Measurements from ENCODE around the gene EXOC1. TPM values are rescaled to one million over a fixed set of nuclear protein-coding genes. Genes with fewer than 3 reads are reported as not detected.
A peak's percentile ranks its signal among the peaks of the same experiment; 100 is the strongest.

EXOC1 gene
- total RNA-seq, 1 donor from 2014 or later = 29.1 TPM

- TF ChIP-seq CTCF (IDR thresholded peaks at IDR 0.05; ENCODE audit: unreplicated experiment) = no peak
- Mint-ChIP-seq H3K4me3 (ENCODE audit: low read depth) (no peak overlapping the region), H3K27ac (no peak overlapping the region), H3K27me3 (no peaks in the 10 kb centered on the region), H3K4me1 (ENCODE audit: low read depth) (no peaks in the 10 kb centered on the region), H3K9me3 (ENCODE audit: low read depth) (no peaks in the 10 kb centered on the region), H3K36me3 (ENCODE audit: insufficient read depth) (peaks cover 17% of the 10 kb centered on the region)
- no peak for DNase-seq (ENCODE audit: low spot score, unreplicated experiment)
Measured at GRCh38 chr4:55874831-55875230, 21.4 kb downstream of the EXOC1 start.

DNA sequence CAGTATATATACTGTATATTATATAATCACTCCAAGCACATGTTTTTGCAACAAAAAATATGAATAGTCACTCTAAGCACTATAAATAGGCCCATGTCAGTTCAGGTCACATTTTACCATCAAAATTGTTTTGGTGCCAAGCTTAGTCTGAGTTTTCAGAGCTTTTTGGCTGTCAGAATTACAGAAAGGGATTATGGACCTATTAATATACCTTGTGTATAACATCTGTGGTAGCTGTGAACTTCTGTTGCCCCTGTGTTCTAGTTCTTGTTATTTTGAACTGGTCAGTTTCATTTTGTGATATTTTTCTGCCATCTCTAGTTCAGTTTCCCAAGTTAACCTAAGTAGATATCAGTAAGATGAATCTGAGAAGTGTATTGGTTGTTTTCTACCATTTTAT, 22.9 kb downstream of the EXOC1 start:
- Mint-ChIP-seq H3K27ac (no peak overlapping the region), H3K36me3 (ENCODE audit: insufficient read depth) (peaks cover 24% of the 10 kb centered on the region), H3K9me3 (ENCODE audit: low read depth) (peaks cover 6% of the 10 kb centered on the region), H3K4me1 (ENCODE audit: low read depth) (no peaks in the 10 kb centered on the region), H3K4me3 (ENCODE audit: low read depth) (no peak overlapping the region), H3K27me3 (no peaks in the 10 kb centered on the region)
- no peak for DNase-seq (ENCODE audit: low spot score, unreplicated experiment)
- no peak for TF ChIP-seq CTCF (IDR thresholded peaks at IDR 0.05; ENCODE audit: unreplicated experiment)

DNA sequence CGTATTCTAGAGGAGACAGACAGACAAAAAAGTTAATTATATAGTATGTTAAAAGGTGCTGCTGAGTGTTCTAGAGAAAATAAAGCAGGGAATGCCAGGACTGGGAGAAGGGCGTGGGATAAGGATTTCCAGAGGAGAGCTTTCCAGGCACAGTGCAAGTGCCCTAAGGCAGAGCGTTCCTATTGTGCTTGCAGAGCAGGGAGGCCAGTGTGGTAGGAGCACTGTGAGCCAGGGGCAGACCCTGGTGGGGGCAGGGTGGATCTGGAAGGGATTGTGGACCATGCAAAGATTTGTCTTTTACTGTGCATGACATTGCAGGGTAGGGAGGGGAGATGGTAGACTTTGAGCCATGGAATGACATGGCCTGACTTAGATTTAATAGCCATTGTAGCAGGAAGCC, 25.8 kb downstream of the EXOC1 start:
- Mint-ChIP-seq H3K4me1 (ENCODE audit: low read depth) (no peaks in the 10 kb centered on the region), H3K27me3 (no peaks in the 10 kb centered on the region), H3K9me3 (ENCODE audit: low read depth) (peaks cover 9% of the 10 kb centered on the region), H3K27ac (peak overlapping the region; percentile 2), H3K4me3 (ENCODE audit: low read depth) (no peak overlapping the region), H3K36me3 (ENCODE audit: insufficient read depth) (peaks cover 30% of the 10 kb centered on the region)
- no peak for TF ChIP-seq CTCF (IDR thresholded peaks at IDR 0.05; ENCODE audit: unreplicated experiment)
- DNase-seq (ENCODE audit: low spot score, unreplicated experiment) = no peak

- peaks cover 29% of the 10 kb centered on the region for H3K36me3 Mint-ChIP-seq (ENCODE audit: insufficient read depth)
- no peak for TF ChIP-seq CTCF (IDR thresholded peaks at IDR 0.05; ENCODE audit: unreplicated experiment)
- H3K9me3 Mint-ChIP-seq (ENCODE audit: low read depth) = peaks cover 9% of the 10 kb centered on the region
- no peaks in the 10 kb centered on the region for H3K27me3 Mint-ChIP-seq
- H3K4me1 Mint-ChIP-seq (ENCODE audit: low read depth) = no peaks in the 10 kb centered on the region
- DNase-seq (ENCODE audit: low spot score, unreplicated experiment) = no peak
- H3K27ac Mint-ChIP-seq = no peak overlapping the region
- no peak overlapping the region for H3K4me3 Mint-ChIP-seq (ENCODE audit: low read depth)
Measured at GRCh38 chr4:55880652-55881280, 27.3 kb downstream of the EXOC1 start.

DNA sequence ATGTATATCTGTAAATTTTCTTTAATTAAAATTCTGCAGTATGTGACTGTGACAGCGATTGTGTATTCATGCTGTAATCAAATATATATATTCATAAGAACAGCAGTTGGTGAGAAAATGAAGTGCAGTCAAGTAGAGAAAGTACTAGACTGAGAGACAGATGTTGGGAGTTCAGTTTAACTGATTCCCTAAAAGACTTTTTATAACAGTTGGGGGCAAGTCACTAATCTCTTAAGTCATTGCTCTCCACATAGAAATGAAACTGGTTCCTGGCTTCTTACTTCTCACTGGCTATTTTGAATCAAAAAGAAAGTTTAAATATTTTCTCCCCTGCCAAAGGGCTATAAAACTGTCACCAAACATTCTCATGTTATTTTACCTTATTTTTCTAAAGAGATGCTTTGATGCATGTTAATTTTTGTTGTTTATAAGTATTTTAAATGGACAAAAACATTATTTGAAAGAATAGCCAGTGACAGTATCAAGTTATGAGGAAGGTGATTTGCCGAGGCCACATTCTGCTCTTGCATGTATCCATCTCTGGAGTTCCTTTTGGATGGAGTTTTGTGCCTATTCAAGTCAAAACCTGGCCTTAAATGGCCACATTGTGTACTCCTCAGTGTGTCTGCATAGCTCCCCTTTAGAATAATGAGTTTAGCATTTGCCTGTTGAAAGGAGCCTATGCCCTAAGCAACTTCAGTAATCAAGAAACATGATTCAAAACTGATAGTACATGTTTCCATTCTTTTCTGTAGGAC, 30.8 kb downstream of the EXOC1 start:
- no peaks in the 10 kb centered on the region for H3K27me3 Mint-ChIP-seq
- H3K9me3 Mint-ChIP-seq (ENCODE audit: low read depth) = peaks cover 9% of the 10 kb centered on the region
- no peaks in the 10 kb centered on the region for H3K4me1 Mint-ChIP-seq (ENCODE audit: low read depth)
- no peak for TF ChIP-seq CTCF (IDR thresholded peaks at IDR 0.05; ENCODE audit: unreplicated experiment)
- H3K27ac Mint-ChIP-seq = peak overlapping the region; percentile 49
- no peak for DNase-seq (ENCODE audit: low spot score, unreplicated experiment)
- H3K4me3 Mint-ChIP-seq (ENCODE audit: low read depth) = no peak overlapping the region
- peaks cover 20% of the 10 kb centered on the region for H3K36me3 Mint-ChIP-seq (ENCODE audit: insufficient read depth)

All from progenitor cell of endocrine pancreas (in vitro differentiated cells).